ENCODE measurements around the gene LIN52.
"Not testable (repeated sequence)": the region's sequence is repeated elsewhere in the genome, so short reads cannot be mapped to it uniquely, and the experiment has no call there.

LIN52 gene

DNA sequence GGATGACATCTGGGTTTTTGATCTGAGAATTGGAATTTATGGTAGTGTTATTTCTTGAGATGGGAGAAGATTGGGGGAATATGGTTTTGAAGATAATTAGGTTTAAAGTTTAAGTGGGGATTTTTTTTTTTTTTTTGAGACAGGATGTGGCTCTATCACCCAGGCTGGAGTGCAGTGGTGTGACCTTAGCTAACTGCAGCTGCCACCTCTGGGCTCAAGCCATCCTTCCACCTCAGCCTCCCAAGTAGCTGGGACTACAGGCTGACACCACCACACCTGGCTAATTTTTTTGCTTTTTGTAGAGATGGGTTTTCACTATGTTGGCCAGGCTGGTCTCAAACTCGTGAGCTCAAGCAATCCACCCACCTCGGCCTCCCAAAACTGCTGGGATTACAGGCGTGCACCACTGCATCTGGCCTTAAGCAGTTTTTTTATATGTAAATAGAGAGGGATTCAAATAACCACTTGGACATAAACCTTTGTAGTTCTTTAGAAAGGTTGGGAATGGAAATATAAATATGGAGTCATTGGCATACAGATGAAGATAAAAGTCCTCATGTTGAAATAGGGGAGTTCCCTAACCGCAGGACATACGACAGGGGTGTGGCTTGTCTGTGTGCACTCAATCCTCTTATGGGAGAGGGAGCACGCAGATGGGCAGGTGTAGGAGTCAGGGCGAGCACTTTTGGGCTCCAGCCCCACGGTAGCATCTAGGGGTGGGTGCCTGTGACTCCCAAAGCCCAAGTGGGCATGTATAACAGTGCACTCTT, 4.7 kb downstream of the LIN52 start:
- H3K4me3 ChIP-seq (ENCODE audit: control insufficient read depth, low read depth, low read length): no peak overlapping the region
- no peak for DNase-seq (ENCODE audit: low read depth)

DNA sequence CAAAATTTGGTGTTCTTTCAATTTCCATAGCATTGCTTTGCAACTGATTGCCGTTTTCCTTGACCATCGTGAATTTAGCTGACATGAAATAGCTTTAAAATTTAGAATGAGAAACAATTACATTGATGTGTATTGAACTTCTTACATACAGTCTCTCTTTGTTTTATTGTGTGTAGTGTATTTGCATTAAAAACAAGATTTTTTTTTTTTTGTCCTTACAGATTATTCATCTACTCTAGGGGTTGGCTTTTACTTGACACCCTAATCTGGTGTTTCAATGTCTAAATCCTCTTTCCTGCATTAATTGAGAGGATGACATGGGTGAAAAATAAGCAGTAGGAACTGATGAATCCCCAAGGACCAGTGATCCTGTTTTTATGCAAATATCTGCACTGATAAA, 20.6 kb downstream of the LIN52 start:
- H3K4me3 ChIP-seq (ENCODE audit: control insufficient read depth, low read depth, low read length): no peak overlapping the region
- TF ChIP-seq, protein P1, sequence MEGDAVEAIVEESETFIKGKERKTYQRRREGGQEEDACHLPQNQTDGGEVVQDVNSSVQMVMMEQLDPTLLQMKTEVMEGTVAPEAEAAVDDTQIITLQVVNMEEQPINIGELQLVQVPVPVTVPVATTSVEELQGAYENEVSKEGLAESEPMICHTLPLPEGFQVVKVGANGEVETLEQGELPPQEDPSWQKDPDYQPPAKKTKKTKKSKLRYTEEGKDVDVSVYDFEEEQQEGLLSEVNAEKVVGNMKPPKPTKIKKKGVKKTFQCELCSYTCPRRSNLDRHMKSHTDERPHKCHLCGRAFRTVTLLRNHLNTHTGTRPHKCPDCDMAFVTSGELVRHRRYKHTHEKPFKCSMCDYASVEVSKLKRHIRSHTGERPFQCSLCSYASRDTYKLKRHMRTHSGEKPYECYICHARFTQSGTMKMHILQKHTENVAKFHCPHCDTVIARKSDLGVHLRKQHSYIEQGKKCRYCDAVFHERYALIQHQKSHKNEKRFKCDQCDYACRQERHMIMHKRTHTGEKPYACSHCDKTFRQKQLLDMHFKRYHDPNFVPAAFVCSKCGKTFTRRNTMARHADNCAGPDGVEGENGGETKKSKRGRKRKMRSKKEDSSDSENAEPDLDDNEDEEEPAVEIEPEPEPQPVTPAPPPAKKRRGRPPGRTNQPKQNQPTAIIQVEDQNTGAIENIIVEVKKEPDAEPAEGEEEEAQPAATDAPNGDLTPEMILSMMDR (conservative IDR thresholded peaks at IDR 0.05; ENCODE audit: control insufficient read depth, insufficient read depth, low read depth, low read length): no peak
- DNase-seq (ENCODE audit: low read depth): no peak

More for the DNA sequence above, 4.7 kb downstream of the LIN52 start:
- TF ChIP-seq, protein P1 (conservative IDR thresholded peaks at IDR 0.05; ENCODE audit: control insufficient read depth, insufficient read depth, low read depth, low read length): no peak

DNA sequence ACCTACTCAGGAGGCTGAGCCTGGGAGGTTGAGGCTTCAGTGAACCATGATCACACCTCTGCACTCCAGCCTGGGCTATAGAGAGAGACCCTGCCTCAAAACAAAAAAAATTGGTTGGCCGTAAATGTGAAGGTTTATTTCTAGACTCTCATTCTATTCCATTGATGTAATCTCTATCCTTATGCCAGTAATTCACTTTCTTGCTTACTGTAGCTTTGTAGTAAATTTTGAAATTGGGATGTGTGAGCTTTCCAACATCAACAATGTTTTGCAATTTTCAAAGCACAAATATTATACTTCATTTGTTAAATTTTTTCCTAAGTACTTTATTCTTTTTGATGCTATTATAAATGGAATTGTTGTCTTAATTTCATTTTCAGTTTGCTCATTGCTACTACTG, 24.6 kb downstream of the LIN52 start:
- DNase-seq (ENCODE audit: low read depth): no peak
- TF ChIP-seq, protein P1 (conservative IDR thresholded peaks at IDR 0.05; ENCODE audit: control insufficient read depth, insufficient read depth, low read depth, low read length): no peak
- no peak overlapping the region for H3K4me3 ChIP-seq (ENCODE audit: control insufficient read depth, low read depth, low read length)

DNA sequence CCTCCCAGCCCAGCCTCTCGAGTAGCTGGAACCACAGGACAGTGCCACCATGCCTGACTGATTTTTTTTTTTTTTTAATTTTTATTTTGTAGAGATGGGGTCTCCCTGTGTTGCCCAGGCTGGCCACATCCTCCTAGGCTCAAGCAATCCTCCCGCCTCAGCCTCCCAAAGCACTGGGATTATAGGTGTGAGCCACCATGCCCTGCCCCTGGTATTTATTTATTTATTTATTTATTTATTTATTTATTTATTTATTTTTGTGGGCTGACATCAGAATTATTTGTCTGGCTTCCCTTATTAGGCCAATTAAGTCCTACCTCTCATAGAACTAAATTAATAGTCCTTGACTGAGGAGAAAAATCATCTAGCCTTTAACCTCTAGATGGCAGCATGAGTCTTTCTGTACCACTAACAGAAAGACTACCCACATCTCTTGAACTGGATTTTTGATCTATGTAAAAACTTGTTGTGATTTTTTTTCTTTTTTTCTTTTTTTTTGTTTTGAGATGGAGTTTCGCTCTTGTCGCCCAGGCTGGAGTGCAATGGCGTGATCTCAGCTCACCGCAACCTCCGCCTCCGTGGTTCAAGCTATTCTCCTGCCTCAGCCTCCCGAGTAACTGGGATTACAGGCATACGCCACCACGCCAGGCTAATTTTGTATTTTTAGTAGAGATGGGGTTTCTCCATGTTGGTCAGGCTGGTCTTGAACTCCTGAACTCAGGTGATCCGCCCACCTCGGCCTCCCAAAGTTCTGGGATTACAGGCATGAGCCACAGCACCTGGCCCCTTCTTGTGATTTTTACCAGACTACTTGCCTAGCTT, 26.9 kb downstream of the LIN52 start:
- DNase-seq (ENCODE audit: low read depth): peak; percentile 70
- TF ChIP-seq, protein P1 (conservative IDR thresholded peaks at IDR 0.05; ENCODE audit: control insufficient read depth, insufficient read depth, low read depth, low read length): peak; percentile 64

DNA sequence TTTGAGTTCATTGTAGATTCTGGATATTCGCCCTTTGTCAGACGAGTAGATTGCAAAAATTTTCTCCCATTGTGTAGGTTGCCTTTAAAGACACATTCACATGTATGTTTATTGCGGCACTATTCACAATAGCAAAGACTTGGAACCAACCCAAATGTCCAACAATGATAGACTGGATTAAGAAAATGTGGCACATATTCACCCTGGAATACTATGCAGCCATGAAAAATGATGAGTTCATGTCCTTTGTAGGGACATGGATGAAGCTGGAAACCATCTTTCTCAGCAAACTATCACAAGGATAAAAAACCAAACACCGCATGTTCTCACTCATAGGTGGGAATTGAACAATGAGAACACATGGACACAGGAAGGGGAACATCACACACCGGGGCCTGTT, 40.7 kb downstream of the LIN52 start:
- not testable (repeated sequence) for H3K4me3 ChIP-seq (ENCODE audit: control insufficient read depth, low read depth, low read length); DNase-seq (ENCODE audit: low read depth)

More for the DNA sequence above, 26.9 kb downstream of the LIN52 start:
- not testable (repeated sequence) for H3K4me3 ChIP-seq (ENCODE audit: control insufficient read depth, low read depth, low read length)

DNA sequence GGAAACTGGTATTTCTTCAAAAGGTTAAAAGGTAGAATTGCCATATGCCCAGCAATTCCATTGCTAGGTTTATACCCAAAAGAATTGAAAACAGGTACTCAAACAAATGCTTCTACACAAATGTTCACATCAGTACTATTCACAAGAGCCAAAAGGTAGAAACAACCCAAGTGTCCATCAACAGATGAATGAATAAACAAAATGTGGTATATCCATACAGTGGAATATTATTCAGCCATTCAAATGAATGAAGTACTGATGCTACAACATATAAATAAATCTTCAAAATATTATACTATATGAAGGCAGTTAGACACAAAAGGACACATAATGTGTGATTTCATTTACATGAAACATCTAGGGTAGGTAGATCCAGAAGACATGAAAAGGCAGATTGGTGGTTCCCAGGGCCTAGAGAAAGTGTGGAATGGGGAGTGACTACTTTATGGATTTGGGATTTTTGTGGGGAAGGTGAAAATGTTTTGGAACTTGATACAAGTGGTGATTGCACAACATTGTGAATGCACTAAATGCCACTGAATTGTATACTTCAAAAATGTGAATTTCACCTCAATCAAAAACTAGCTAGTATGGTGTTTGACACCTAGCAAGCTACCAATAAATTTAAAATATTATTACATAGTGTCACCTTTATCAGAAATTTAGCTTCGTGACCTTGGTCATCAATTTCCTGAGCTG, 41.7 kb downstream of the LIN52 start:
- no peak overlapping the region for H3K4me3 ChIP-seq (ENCODE audit: control insufficient read depth, low read depth, low read length)
- TF ChIP-seq, protein P1 (conservative IDR thresholded peaks at IDR 0.05; ENCODE audit: control insufficient read depth, insufficient read depth, low read depth, low read length): no peak
- DNase-seq (ENCODE audit: low read depth): no peak
